Fibroblast of skin of back (primary cell): ENCODE measurements around the gene UNC13D.
"Not testable (repeated sequence)": the region's sequence is repeated elsewhere in the genome, so short reads cannot be mapped to it uniquely, and the experiment has no call there.

Source experiments
- DNase-seq: peaks from one replicate; pipeline ENCODE4 v3.0.0-alpha.2; 2013

UNC13D gene

GRCh38 chr17:75819116-75819515, 25.1 kb downstream of the UNC13D start:
- no peak for DNase-seq

- DNase-seq: no peak
These were observed 25.8 kb downstream of the UNC13D start for GRCh38 chr17:75818326-75818885.

- no peak for DNase-seq
These were observed 26.6 kb downstream of the UNC13D start for GRCh38 chr17:75817571-75817970.

GRCh38 chr17:75816693-75817092, 27.5 kb downstream of the UNC13D start:
- DNase-seq: no peak

GRCh38 chr17:75815399-75815798, 28.8 kb downstream of the UNC13D start:
- no peak for DNase-seq

GRCh38 chr17:75814900-75815373, 29.3 kb downstream of the UNC13D start:
- peak; percentile 70 for DNase-seq

- DNase-seq: no peak
These were observed 30.2 kb downstream of the UNC13D start for GRCh38 chr17:75814021-75814395.

GRCh38 chr17:75813081-75814020, 30.9 kb downstream of the UNC13D start:
- no peak for DNase-seq

GRCh38 chr17:75812096-75813013, 31.8 kb downstream of the UNC13D start:
- no peak for DNase-seq

- DNase-seq: no peak
These were observed 33.0 kb downstream of the UNC13D start for GRCh38 chr17:75811174-75811573.

GRCh38 chr17:75810756-75811155, 33.4 kb downstream of the UNC13D start:
- not testable (repeated sequence) for DNase-seq

GRCh38 chr17:75810216-75810615, 34.0 kb downstream of the UNC13D start:
- DNase-seq: no peak

GRCh38 chr17:75809631-75810111, 34.5 kb downstream of the UNC13D start:
- DNase-seq: no peak

- DNase-seq: peak; percentile 73
These were observed 35.1 kb downstream of the UNC13D start for GRCh38 chr17:75808905-75809621.

GRCh38 chr17:75808549-75808904, 35.7 kb downstream of the UNC13D start:
- DNase-seq: no peak

GRCh38 chr17:75807861-75808260, 36.3 kb downstream of the UNC13D start:
- no peak for DNase-seq

GRCh38 chr17:75806822-75807500, 37.2 kb downstream of the UNC13D start:
- no peak for DNase-seq

GRCh38 chr17:75803883-75804282, 40.3 kb downstream of the UNC13D start:
- DNase-seq: no peak

- DNase-seq: no peak
These were observed 44.8 kb downstream of the UNC13D start for GRCh38 chr17:75799402-75799801.

- DNase-seq: no peak
These were observed 48.2 kb downstream of the UNC13D start for GRCh38 chr17:75795820-75796607.

GRCh38 chr17:75793460-75793859, 50.7 kb downstream of the UNC13D start:
- DNase-seq: no peak
